Renal cortical epithelial cell (primary cell): ENCODE data around the gene SMIM23. TPM values are rescaled to one million over a fixed set of nuclear protein-coding genes. Genes with fewer than 3 reads are reported as not detected.

Experiments
- DNase-seq: peaks from one replicate; pipeline ENCODE4 v3.0.0-alpha.2; 2011; ENCODE audit warnings: low read depth
- total RNA-seq: library from RNA; depleted of rRNA; stranded (reverse); fragments of >200 nt; gene quantifications from 2 replicates; pipeline ENCODE4 v1.2.3, GENCODE V29; 2014

Gene SMIM23
- total RNA-seq, 1 donor from 2014 or later: not detected

DNA sequence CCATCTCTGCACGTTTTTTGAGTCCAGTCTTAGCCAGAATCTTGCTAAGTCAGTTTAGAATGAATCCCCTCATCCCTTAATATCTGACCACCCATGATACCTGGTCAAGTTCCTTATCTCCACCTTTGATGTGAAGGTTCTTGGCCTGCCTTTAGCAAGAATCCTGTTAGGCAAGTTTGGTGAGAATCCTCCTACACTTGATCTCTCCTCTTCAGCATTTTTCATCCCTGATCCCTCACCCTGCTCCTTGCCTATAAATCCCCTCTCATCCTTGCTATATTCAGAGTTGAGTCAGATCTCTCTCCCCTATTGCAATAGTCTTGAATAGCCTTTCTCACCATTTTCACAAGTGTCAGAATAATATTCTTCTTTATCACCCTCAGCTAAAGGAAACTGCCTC is 31.0 kb downstream of the SMIM23 start:
- DNase-seq: no peak

DNA sequence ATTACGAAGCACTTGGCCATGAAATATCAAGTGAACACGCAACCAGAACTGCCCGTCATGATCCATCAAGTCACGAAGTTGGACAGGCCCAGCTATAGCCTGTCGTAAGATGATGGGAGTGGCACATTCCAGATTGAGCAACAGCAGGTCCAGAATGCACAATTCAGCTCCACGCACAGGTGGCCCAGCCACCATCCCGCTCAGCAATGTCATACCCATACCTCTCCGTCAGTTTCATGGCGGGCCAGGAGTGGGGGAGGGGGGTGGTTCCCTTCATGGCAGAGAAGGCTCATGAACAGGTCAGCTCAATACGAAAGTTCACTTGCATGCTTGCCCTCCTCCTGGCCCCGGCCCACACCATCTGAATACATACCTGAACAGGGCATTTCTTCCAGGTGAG is 34.9 kb downstream of the SMIM23 start:
- no peak for DNase-seq

DNA sequence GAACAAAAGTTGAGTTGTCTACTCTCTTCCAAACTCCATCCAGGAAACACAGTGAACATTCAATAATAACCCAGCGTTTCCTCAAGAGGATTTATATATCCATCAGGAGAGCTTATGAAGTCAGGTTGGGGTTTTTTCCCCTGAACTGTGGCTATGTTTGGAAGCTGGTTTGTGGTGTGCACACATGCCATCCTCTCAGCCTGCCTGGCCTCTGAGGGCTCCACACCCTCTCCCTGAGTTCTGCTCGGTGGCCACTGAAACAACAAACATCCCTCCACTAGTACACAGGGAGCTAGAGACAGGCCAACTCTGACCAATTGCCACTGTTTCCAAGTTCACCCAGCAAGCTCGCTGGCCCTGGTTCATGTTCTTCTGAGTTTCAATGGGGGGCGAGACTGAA is 35.7 kb downstream of the SMIM23 start:
- DNase-seq: no peak

DNA sequence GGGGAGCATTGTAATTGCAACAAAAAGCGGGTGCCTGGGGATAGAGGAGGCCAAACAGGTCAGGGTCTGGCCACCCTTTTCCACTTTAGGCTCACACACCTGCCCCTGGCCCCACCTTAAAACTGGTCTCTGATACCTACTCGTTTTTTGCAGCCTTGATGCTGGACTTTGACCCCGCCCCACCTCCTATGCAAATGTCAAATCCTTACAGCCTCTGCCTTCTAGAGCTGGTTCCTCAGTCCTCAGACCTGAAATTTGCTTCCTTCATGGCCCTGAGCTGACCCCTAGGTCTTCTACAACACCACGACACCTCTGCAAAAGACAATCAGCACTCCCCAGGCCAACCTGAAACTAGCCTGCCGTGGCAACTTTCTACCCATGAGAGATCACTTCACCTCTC is 37.7 kb downstream of the SMIM23 start:
- no peak for DNase-seq

DNA sequence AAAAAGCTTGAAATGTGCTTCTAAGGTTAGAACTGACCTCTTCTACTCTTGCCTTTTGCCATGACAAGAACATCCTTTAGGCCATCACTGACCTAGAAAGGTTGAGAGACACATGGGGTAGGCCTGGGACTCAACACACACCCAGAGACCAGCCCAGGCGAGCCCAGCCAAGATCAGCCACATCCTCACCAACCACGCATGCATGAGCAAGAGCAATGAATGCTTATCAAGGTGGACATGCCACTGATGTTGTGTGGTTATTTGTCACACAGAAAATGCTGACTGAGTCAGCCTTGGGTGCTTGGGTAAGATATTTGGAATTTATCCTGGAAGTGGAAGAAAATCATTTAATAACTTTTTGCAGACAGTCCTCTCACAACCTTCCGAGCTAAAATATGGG is 39.4 kb downstream of the SMIM23 start:
- DNase-seq: peak; percentile 19

DNA sequence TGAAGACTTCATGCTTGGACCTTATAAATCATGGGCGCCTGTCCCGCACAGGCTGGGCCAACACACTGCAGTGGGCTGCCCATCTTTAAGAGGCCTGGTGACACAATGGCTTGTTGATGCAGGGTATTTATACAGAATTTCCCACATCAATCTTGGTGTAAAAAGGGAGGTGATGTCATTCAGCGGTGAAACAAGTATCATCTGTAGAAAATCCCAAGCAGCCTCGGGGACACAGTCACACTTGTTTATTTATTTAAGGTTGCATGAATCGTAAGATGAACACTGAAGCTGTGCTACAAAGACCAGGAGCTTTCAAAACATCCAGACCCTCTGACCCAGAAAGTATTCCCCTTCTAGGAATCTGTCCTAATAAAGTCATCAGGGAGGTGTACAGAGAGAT is 40.5 kb downstream of the SMIM23 start:
- peak; percentile 12 for DNase-seq

DNA sequence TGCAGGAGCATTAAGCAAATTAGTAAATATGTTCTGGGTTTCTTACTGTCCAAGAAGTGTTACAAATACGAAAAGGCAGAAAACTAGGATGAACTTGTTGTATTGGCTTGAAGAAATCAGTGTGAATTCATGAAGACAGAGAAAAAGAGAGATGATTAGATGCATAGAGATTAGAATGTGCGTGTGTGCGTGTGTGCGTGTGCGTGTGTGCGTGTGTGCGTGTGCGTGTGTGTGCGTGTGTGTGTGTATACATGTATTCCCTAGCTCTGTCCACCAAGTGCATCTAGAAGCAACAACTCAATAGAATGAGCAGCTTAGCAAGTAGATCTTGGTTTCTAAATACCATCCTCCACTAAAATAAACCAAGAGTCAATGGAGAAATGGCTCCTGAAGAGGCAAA is 41.5 kb downstream of the SMIM23 start:
- DNase-seq: no peak

DNA sequence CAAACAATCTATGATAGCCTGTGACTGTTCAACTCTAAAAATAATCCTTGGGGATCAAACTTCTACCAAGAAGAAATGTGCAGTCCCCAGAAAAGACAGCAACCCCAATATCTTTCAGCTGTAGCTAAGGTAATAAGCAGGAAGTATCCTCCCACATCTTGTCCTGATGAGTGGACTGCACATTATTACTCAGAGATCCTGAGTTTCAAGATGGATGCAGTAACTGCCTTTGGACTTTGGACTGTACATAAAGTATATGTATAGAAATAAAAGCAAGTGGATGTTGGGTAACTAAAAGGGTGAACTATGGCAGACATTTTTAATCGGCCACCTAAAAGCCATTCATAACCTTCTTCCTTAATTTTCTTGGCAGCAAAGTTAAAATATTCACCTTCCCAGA is 45.1 kb downstream of the SMIM23 start:
- DNase-seq: no peak

DNA sequence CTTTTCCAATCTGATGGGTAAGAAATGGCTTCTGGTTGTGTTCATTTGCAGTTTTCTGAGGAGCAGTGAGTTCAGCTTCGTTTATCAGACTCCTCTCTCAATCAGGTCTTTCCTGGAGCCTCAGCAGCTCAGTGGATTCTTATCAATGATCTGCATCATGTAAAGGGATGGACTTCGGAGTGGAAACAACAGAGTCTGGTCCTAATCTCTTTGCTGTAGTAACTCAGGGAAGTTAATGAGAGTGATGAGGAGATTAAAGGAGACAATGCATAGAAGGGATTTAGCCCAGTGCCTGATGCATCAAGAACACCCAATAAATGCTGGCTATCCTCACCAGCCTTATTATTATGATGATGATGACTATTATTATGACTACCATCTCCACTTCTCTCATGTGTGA is 47.2 kb downstream of the SMIM23 start:
- no peak for DNase-seq

DNA sequence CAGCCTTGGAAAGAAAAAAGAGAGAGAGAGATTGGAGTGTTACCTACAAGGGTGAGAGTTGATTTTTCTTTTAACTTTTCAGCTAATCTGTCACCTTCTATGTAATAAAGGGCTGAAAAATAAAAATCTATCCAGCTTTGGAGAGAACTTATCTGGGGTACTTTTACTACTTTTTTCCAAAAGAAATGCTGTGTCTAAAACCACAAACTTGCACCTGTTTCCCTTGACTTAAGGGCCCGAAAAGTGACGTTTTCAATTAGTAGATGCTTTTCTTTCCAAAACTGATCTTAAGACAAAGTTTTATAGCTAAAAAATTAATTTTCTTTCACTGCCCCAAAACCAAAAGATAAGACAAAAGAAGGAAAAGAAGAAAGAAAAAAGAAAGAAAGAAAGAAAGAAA is 48.8 kb downstream of the SMIM23 start:
- DNase-seq: no peak

DNA sequence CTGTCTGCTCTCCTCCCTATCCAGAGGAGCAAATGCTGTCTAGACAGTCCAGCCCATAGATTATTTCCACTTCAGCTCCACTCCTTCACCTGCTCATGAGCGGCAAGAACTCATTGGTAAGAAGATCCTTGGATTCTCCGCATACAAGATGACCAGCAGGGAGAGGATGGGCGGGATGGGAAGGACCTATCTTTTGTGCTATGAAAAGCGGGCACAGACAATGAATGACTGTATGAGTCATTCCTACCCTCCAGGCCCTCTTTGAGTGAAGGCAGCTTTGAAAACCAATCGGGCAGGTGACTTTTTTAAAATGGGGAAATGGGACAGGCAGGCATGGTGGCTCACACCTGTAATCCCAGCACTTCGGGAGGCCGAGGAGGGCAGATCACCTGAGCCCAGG is 49.4 kb downstream of the SMIM23 start:
- DNase-seq: no peak

DNA sequence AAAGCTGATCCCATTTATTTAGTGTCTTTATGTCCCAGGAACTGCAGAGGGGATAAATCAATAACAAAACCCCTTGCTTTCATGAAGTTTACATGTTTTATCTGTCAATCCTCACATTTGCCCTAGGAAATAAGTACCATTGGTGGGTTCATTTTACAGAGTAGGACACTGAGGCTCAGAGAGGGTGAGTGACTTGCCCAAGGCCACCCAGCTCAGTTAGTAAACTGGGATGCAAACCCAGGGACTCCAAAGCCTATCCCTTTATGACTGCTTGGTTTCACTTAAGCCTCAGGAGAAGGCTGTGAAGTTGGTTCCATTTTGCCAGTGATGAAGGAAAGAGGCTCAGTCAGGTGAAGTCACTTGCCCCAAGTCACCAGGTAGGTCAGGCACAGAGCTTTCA is 51.9 kb downstream of the SMIM23 start:
- no peak for DNase-seq

DNA sequence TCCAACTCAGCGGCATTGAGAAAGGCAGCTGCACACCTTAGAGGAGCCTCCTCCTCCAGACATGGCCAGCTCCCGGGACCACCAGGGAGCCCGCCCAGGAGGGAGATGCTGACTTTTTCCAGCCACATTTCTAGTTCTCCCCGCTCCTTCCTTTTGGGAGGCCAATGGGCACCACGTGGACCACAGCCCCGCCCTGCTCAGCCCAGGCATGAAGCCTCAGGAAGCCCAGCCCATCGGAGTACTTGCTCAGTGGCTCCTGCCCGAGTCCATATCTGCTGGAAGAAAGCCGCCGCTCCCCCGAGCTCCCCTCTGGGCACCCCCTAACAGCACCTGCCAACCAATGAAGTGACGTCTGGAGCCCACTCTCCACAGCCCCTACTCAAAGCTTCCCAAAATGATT is 52.4 kb downstream of the SMIM23 start:
- no peak for DNase-seq

DNA sequence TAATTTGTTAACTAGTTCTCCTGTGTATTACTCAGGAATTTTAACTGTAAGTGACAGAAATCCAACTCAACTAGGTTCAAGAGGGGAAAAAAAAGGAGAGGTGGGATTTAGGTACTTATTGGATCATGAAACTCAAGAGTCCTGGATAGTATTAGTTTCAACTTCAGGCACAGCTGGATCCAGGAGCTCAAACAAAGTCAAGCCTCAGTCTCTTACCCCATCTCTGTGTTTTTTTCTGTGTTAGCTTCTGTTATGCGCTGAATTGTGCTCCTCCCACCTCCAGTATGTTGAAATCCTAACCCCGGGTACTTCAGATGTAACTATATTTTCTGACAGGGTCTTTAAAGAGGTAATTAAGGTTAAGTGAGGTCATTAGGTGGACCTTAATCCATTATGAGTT is 53.5 kb downstream of the SMIM23 start:
- DNase-seq: no peak

DNA sequence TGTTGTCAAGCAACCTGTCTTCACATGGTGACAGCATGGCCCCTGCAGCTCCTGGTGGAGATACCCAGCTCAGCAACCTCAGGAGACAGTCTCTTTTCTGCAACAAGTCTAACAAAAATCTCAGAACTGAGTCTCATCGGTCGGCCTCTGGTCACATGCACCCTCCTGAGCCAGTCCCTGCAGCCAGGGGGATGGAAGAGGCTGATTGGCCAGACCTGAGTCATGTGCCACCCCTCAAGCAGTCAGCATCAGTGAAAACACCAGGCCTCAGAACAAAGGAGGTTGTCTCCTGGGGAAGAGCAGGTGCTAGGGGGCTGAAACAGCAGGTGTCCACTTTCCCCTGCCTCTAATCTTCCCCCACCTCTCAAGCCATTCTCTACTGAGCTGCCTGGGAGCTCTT is 54.4 kb downstream of the SMIM23 start:
- no peak for DNase-seq

Other genes with a start within 250 kb of the SMIM23 start
- 101 and 114 TPM in 2 replicates for gene FBXW11, start 220.8 kb downstream of the SMIM23 start, total RNA-seq